Stimulated activated CD4-positive, alpha-beta T cell treated with anti-CD3 and anti-CD28 coated beads, Interleukin-4, amount 100 ng/mL, for 24 hours (primary cell): ENCODE measurements around the gene NCOA6.

Experiments used
- DNase-seq: peaks from one replicate; pipeline ENCODE4 v3.0.0-alpha.2; 2020

NCOA6 gene

GRCh38 chr20:34703424-34704176 is 121.9 kb downstream of the NCOA6 start:
- DNase-seq, result no peak

DNA sequence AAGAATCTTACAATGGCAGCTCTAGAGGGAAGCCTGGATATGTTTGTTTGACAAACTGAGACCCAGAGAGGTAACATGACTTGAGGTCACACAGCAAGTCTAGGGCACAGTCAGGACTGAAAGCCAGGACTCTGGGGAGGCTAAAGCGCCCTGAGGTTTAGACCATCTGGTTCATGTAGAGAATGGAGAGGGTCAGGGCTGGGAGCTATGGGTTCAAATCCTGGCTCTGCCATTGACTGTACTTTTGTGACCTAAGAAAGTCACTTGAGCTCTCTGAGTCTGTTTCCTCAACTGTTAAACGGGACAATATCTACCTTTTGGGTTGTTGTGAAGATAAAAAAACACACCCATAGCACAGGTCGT is 122.4 kb downstream of the NCOA6 start:
- no peak for DNase-seq

- DNase-seq, result no peak
Measured at GRCh38 chr20:34701405-34702085, 123.9 kb downstream of the NCOA6 start.

DNA sequence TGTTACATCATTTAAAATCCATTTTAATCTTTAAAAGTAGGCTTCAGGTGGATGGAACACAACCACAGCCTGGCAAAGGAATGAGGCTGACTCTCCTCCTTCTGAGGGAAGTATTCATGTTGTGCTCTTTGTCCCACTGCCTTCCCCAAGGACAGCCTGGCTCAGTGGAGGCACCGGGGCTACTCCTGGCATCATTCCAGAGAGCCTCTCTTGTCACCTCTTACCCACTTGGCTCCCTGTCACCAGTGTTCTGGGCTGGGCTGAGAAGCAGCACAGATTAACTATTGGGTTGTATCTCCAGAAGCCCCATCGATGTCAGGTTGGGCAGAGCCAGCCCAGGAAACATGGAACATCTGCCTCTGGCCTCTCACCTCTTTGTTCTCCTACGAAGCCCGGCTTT is 132.0 kb downstream of the NCOA6 start:
- DNase-seq, result no peak

GRCh38 chr20:34691838-34692237 is 133.6 kb downstream of the NCOA6 start:
- DNase-seq, result no peak

DNA sequence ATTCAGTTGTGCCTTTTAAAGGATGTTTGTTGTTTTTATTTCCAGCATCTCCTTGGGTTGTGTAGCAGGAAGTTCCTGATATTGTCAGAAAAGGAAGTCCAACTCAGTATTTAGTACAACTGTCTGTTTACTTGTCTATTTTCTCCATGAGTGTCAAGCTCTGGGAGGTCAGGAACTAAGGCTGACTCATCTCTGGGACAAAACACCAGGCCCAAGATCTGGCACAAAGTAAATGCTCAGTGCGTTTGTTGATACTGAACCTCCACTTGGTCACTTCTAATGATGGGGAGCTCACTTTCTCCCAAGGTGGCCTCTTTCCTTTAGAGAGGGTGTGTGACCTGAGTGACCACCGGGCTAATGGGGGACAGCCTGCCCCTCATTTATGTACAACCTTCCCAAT is 136.0 kb downstream of the NCOA6 start:
- no peak for DNase-seq

DNA sequence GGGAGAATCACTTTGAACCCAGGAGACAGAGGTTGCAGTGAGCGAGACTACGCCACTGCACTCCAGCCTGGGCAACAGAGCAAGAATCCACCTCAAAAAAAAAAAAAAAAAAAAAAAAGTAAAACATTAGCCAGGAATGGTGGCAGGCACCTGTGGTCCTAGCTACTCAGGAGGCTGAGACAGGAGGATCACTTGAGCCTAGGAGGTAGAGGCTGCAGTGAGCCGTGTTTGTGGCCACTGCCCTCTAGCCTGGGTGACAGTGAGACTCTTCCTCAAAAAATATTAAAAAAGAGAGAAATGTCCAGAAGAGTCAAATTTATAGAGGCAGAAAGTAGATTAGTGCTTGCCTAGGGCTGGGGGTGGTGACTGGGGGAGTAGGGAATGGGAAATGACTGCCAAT is 141.8 kb downstream of the NCOA6 start:
- DNase-seq, result no peak

DNA sequence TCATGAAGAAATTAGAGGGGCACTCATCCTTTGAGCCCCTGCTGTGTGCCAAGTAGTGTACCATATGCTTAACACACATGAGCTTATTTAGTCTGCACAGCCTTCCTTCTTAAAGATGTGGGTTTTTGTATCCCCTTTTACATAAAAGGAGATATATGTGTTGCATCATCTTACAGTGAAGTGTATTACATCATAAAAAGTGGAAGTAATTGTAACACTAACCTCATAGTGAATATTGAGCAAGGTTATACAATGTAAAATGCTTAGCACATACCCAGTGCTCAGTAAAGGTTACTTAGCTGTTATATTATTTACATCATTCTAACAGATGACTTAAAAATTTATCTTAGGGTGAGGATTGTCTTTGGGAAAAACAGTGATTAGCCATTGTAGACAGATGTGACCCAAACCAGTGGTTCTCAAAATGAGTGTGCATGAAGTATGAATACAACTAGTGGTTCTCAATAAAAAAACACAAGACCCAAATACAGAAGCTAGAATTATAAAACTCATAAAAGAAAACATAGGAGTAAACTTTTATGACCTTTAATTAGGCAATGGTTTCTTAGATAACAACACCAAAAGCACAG is 144.8 kb downstream of the NCOA6 start:
- no peak for DNase-seq

GRCh38 chr20:34676642-34677373 is 148.6 kb downstream of the NCOA6 start, which contains the start of gene PIGU:
PIGU (minus strand) TSS chr20:34677092; CDS start chr20:34677085, 7 bp downstream.
- peak; percentile 95 for DNase-seq

- DNase-seq, result no peak
Measured at GRCh38 chr20:34675993-34676641, 149.3 kb downstream of the NCOA6 start.

DNA sequence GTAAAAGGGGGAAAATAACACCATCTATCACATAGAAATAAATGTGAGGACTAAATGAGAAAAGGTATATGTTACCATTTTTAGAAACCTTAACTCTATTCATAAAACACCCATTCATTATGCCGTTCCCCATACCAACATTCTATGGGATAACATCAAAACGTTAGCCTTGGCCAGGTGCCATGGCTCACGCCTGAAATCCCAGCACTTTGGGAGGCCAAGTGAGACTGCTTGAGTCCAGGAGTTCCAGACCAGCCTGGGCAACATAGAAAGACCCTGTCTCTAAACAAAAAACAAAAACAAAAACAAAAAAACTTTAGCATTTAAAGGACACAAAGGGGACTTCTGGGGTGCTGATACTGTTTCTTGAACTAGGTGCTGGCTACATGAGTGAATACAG is 149.9 kb downstream of the NCOA6 start:
- no peak for DNase-seq

GRCh38 chr20:34673412-34673811 is 152.0 kb downstream of the NCOA6 start:
- DNase-seq, result no peak

DNA sequence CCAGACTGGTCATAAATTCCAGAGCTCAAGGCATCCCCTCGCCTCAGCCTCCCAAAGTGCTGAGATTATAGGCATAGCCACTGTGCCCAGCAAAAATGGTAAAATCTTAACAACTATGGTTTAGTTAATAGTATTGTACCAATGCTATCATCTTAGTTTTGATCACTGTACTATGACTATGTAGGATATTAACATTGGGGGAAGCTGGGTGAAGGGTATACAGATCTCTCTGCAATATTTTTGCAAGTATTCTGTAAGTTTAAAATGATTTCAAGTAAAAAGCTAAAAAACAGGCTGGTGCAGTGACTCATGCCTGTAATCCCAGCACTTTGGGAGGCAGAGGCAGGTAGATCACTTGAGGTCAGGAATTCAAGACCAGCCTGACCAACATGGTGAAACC is 156.4 kb downstream of the NCOA6 start:
- DNase-seq, result no peak
